22Rv1 (cell line): ENCODE results near the gene CBLB.

ENCODE experiments used
- CTCF ChIP-seq: fragments of 450-650 bp; IDR thresholded peaks from 2 replicates; pipeline ENCODE4 v1.5.1; 2017; ENCODE audit warnings: mild to moderate bottlenecking
- ZFX ChIP-seq: fragments of 450-650 bp; IDR thresholded peaks from 2 replicates; pipeline ENCODE4 v1.6.1; 2017; ENCODE audit warnings: antibody characterized with exemption, borderline replicate concordance

- TF ChIP-seq CTCF, result no peak
- no peak for TF ChIP-seq ZFX
These were observed 124.6 kb downstream of the CBLB start for GRCh38 chr3:105744202-105744601.
